H1 (cell line): Measurements from ENCODE around the gene IFIT1. TPM values are rescaled to one million over a fixed set of nuclear protein-coding genes. Genes with fewer than 3 reads are reported as not detected.

Experiments
- FOSL1 ChIP-seq: IDR thresholded peaks from 2 replicates; pipeline ENCODE4 v1.6.1; 2011; ENCODE audit warnings: mild to moderate bottlenecking, low read depth, low read length, moderate library complexity; ENCODE audit not compliant: insufficient read depth
- KDM1A ChIP-seq: fragments of 200-600, 300-600 bp; sonication (generic); IDR thresholded peaks from 2 replicates; pipeline ENCODE4 v1.7.1; 2016; ENCODE audit warnings: mild to moderate bottlenecking, low read length, borderline replicate concordance
- SIN3A ChIP-seq, 2 experiments: IDR thresholded peaks in 1 of 2; conservative IDR thresholded peaks in 1 of 2; 2 replicates each; pipeline ENCODE4 v1.6.1; 2011 to 2012; ENCODE audit warnings: low read length in 2 of 2, improper control_type of control experiment in 1 of 2, low read depth in 1 of 2, mild to moderate bottlenecking in 1 of 2
- SP4 ChIP-seq: IDR thresholded peaks from 2 replicates; pipeline ENCODE4 v1.6.1; 2012; ENCODE audit warnings: low read length, inconsistent platforms
- TAF1 ChIP-seq: IDR thresholded peaks from 2 replicates; pipeline ENCODE4 v1.6.1; 2011; ENCODE audit warnings: mild to moderate bottlenecking, low read depth, low read length
- TAF7 ChIP-seq: optimal IDR thresholded peaks from 2 replicates; pipeline ENCODE3; 2011; ENCODE audit warnings: low read depth, mild to moderate bottlenecking, inconsistent platforms, low read length, moderate library complexity, borderline replicate concordance
- TEAD4 ChIP-seq: IDR thresholded peaks from 2 replicates; pipeline ENCODE4 v1.6.1; 2012; ENCODE audit warnings: low read depth, low read length, inconsistent platforms, mixed read lengths
- polyA plus RNA-seq, 7 experiments: library from polyadenylated mRNA; depleted of rRNA in 3 of 7; stranded (reverse) in 5 of 7; unstranded in 2 of 7; fragments of >200 nt in 5 of 7; fragments of 200-250 nt in 2 of 7; gene quantifications; 1 replicate in 5 of 7; 2 replicates in 1 of 7; 4 replicates in 1 of 7; pipeline versions ENCODE4 v1.2.1 to v1.2.3, GENCODE V29; 2011 to 2013; ENCODE audit warnings: missing spikeins in 2 of 7, mixed read lengths in 2 of 7
- total RNA-seq: library from RNA; stranded (reverse); fragmentation: NEBNext Ultra II Directional; extraction: Animal tissue kit (Norgen Biotek cat#: 25700); gene quantifications from 2 replicates; pipeline ENCODE4 v1.2.1, GENCODE V29; 2021
- TF ChIP-seq, protein P1 (sequence below), 3 experiments: IDR thresholded peaks; 1 replicate in 2 of 3; 2 replicates in 1 of 3; pipeline versions ENCODE4 v1.5.1 to v1.6.1; 2011; ENCODE audit warnings: low read length in 3 of 3, mild to moderate bottlenecking in 3 of 3, inconsistent platforms in 2 of 3, low read depth in 1 of 3, moderate library complexity in 1 of 3; ENCODE audit not compliant: insufficient read depth in 1 of 3; ENCODE audit errors: control extremely low read depth in 1 of 3
- TF ChIP-seq, protein P2 (sequence below): fragments of 300-600 bp; sonication (generic); IDR thresholded peaks from 2 replicates; pipeline ENCODE4 v1.7.1; 2012; ENCODE audit warnings: low read length, moderate library complexity, mild to moderate bottlenecking, inconsistent platforms; ENCODE audit not compliant: insufficient replicate concordance

IFIT1 gene
- total and polyA plus RNA-seq, 2 of the 8 experiments (the other 6 are each of a cell fraction or from before 2014, with no cell fraction given) = 0.94 to 1.5 TPM

DNA sequence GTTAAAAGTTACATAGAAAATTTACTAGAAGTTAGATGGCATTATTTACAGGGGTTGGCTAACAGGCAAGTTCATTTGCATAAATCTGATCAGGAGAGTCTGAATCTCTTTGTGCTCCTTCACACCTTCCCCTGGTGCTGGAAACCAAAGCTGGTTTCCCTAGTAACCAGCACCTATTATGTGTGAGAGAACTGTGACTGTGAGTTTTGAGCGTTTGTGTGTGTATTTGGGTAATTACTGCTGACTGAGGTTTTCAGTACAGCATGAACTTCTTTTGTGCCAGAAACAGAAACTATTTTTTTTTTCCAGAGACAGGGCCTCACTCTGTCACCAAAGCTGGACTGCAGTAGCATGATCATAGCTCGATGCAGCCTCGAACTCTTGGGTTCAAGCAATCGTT lies 24.9 kb upstream of the IFIT1 start (continued):
- TF ChIP-seq, protein P1, sequence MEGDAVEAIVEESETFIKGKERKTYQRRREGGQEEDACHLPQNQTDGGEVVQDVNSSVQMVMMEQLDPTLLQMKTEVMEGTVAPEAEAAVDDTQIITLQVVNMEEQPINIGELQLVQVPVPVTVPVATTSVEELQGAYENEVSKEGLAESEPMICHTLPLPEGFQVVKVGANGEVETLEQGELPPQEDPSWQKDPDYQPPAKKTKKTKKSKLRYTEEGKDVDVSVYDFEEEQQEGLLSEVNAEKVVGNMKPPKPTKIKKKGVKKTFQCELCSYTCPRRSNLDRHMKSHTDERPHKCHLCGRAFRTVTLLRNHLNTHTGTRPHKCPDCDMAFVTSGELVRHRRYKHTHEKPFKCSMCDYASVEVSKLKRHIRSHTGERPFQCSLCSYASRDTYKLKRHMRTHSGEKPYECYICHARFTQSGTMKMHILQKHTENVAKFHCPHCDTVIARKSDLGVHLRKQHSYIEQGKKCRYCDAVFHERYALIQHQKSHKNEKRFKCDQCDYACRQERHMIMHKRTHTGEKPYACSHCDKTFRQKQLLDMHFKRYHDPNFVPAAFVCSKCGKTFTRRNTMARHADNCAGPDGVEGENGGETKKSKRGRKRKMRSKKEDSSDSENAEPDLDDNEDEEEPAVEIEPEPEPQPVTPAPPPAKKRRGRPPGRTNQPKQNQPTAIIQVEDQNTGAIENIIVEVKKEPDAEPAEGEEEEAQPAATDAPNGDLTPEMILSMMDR (IDR thresholded peaks at IDR 0.05; ENCODE audit: control extremely low read depth in 1 of 3, insufficient read depth in 1 of 3, low read depth in 1 of 3, low read length in 3 of 3) = no peak
- TF ChIP-seq SIN3A (conservative IDR thresholded peaks at IDR 0.05 in 1 of 2, IDR thresholded peaks at IDR 0.05 in 1 of 2; ENCODE audit: low read depth in 1 of 2, low read length in 2 of 2) = no peak
- no peak for TF ChIP-seq TAF1
- TF ChIP-seq SP4 = no peak
- TF ChIP-seq KDM1A = no peak
- TF ChIP-seq TEAD4 = no peak
- TF ChIP-seq, protein P2, sequence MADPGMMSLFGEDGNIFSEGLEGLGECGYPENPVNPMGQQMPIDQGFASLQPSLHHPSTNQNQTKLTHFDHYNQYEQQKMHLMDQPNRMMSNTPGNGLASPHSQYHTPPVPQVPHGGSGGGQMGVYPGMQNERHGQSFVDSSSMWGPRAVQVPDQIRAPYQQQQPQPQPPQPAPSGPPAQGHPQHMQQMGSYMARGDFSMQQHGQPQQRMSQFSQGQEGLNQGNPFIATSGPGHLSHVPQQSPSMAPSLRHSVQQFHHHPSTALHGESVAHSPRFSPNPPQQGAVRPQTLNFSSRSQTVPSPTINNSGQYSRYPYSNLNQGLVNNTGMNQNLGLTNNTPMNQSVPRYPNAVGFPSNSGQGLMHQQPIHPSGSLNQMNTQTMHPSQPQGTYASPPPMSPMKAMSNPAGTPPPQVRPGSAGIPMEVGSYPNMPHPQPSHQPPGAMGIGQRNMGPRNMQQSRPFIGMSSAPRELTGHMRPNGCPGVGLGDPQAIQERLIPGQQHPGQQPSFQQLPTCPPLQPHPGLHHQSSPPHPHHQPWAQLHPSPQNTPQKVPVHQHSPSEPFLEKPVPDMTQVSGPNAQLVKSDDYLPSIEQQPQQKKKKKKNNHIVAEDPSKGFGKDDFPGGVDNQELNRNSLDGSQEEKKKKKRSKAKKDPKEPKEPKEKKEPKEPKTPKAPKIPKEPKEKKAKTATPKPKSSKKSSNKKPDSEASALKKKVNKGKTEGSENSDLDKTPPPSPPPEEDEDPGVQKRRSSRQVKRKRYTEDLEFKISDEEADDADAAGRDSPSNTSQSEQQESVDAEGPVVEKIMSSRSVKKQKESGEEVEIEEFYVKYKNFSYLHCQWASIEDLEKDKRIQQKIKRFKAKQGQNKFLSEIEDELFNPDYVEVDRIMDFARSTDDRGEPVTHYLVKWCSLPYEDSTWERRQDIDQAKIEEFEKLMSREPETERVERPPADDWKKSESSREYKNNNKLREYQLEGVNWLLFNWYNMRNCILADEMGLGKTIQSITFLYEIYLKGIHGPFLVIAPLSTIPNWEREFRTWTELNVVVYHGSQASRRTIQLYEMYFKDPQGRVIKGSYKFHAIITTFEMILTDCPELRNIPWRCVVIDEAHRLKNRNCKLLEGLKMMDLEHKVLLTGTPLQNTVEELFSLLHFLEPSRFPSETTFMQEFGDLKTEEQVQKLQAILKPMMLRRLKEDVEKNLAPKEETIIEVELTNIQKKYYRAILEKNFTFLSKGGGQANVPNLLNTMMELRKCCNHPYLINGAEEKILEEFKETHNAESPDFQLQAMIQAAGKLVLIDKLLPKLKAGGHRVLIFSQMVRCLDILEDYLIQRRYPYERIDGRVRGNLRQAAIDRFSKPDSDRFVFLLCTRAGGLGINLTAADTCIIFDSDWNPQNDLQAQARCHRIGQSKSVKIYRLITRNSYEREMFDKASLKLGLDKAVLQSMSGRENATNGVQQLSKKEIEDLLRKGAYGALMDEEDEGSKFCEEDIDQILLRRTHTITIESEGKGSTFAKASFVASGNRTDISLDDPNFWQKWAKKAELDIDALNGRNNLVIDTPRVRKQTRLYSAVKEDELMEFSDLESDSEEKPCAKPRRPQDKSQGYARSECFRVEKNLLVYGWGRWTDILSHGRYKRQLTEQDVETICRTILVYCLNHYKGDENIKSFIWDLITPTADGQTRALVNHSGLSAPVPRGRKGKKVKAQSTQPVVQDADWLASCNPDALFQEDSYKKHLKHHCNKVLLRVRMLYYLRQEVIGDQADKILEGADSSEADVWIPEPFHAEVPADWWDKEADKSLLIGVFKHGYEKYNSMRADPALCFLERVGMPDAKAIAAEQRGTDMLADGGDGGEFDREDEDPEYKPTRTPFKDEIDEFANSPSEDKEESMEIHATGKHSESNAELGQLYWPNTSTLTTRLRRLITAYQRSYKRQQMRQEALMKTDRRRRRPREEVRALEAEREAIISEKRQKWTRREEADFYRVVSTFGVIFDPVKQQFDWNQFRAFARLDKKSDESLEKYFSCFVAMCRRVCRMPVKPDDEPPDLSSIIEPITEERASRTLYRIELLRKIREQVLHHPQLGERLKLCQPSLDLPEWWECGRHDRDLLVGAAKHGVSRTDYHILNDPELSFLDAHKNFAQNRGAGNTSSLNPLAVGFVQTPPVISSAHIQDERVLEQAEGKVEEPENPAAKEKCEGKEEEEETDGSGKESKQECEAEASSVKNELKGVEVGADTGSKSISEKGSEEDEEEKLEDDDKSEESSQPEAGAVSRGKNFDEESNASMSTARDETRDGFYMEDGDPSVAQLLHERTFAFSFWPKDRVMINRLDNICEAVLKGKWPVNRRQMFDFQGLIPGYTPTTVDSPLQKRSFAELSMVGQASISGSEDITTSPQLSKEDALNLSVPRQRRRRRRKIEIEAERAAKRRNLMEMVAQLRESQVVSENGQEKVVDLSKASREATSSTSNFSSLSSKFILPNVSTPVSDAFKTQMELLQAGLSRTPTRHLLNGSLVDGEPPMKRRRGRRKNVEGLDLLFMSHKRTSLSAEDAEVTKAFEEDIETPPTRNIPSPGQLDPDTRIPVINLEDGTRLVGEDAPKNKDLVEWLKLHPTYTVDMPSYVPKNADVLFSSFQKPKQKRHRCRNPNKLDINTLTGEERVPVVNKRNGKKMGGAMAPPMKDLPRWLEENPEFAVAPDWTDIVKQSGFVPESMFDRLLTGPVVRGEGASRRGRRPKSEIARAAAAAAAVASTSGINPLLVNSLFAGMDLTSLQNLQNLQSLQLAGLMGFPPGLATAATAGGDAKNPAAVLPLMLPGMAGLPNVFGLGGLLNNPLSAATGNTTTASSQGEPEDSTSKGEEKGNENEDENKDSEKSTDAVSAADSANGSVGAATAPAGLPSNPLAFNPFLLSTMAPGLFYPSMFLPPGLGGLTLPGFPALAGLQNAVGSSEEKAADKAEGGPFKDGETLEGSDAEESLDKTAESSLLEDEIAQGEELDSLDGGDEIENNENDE = no peak
- TF ChIP-seq FOSL1 = no peak
- TF ChIP-seq TAF7 = no peak
- TF ChIP-seq, all 59 proteins: peak for 0
